ENCODE data around the gene ILK.

- TF ChIP-seq CTCF (conservative IDR thresholded peaks at IDR 0.05; ENCODE audit: low read length) = no peak
- no peak for TF ChIP-seq EZH2phosphoT487 (IDR thresholded peaks at IDR 0.05; ENCODE audit: borderline replicate concordance, low read depth, low read length)
These were observed 28.5 kb upstream of the ILK start for GRCh38 chr11:6574816-6575715.
